ENCODE data around the gene REG4.

Gene REG4

GRCh38 chr1:119762953-119763352 lies 48.3 kb downstream of the REG4 start:
- TF ChIP-seq, protein P1, sequence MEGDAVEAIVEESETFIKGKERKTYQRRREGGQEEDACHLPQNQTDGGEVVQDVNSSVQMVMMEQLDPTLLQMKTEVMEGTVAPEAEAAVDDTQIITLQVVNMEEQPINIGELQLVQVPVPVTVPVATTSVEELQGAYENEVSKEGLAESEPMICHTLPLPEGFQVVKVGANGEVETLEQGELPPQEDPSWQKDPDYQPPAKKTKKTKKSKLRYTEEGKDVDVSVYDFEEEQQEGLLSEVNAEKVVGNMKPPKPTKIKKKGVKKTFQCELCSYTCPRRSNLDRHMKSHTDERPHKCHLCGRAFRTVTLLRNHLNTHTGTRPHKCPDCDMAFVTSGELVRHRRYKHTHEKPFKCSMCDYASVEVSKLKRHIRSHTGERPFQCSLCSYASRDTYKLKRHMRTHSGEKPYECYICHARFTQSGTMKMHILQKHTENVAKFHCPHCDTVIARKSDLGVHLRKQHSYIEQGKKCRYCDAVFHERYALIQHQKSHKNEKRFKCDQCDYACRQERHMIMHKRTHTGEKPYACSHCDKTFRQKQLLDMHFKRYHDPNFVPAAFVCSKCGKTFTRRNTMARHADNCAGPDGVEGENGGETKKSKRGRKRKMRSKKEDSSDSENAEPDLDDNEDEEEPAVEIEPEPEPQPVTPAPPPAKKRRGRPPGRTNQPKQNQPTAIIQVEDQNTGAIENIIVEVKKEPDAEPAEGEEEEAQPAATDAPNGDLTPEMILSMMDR (IDR thresholded peaks at IDR 0.05; ENCODE audit: low read depth, low read length, missing control alignments): no peak
- DNase-seq (ENCODE audit: low read depth): no peak
- no peak overlapping the region for H3K4me3 ChIP-seq (ENCODE audit: low read depth, low read length)

- no peak for DNase-seq (ENCODE audit: low read depth)
- no peak overlapping the region for H3K4me3 ChIP-seq (ENCODE audit: low read depth, low read length)
- TF ChIP-seq, protein P1 (IDR thresholded peaks at IDR 0.05; ENCODE audit: low read depth, low read length, missing control alignments): no peak
Measured at GRCh38 chr1:119762409-119762808, 48.9 kb downstream of the REG4 start.

DNA sequence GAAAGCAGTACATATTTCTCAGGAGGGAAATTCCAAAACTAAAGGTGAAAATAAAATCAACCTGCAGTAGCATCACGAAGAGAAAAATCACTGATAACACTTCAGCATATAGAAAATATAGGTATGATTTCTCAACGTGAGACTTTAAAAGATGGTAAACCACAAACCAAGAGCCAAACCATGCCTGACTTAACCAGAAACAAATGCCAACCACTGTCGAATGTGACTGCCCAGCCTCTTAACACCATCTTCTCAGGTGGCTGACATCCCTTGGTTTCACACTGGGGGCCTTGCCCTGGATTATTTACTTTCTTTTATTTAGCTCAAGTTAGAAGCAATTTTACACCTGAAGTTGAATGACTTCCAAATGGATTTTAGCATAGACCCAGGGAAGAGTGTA lies 52.7 kb downstream of the REG4 start:
- TF ChIP-seq, protein P1 (IDR thresholded peaks at IDR 0.05; ENCODE audit: low read depth, low read length, missing control alignments): no peak
- no peak overlapping the region for H3K4me3 ChIP-seq (ENCODE audit: low read depth, low read length)
- DNase-seq (ENCODE audit: low read depth): no peak

GRCh38 chr1:119752592-119752991 lies 58.7 kb downstream of the REG4 start:
- H3K4me3 ChIP-seq (ENCODE audit: low read depth, low read length): no peak overlapping the region
- TF ChIP-seq, protein P1 (IDR thresholded peaks at IDR 0.05; ENCODE audit: low read depth, low read length, missing control alignments): no peak
- DNase-seq (ENCODE audit: low read depth): no peak

GRCh38 chr1:119748040-119748439 lies 63.2 kb downstream of the REG4 start:
- H3K4me3 ChIP-seq (ENCODE audit: low read depth, low read length): no peak overlapping the region
- DNase-seq (ENCODE audit: low read depth): no peak
- TF ChIP-seq, protein P1 (IDR thresholded peaks at IDR 0.05; ENCODE audit: low read depth, low read length, missing control alignments): no peak

GRCh38 chr1:119747451-119747850 lies 63.8 kb downstream of the REG4 start:
- TF ChIP-seq, protein P1 (IDR thresholded peaks at IDR 0.05; ENCODE audit: low read depth, low read length, missing control alignments): no peak
- H3K4me3 ChIP-seq (ENCODE audit: low read depth, low read length): no peak overlapping the region
- DNase-seq (ENCODE audit: low read depth): no peak

GRCh38 chr1:119745034-119745433 lies 66.2 kb downstream of the REG4 start:
- no peak for DNase-seq (ENCODE audit: low read depth)
- TF ChIP-seq, protein P1 (IDR thresholded peaks at IDR 0.05; ENCODE audit: low read depth, low read length, missing control alignments): no peak
- H3K4me3 ChIP-seq (ENCODE audit: low read depth, low read length): no peak overlapping the region

All from GM12864 (cell line).